ENCODE measurements around the gene YAP1.

Gene YAP1

DNA sequence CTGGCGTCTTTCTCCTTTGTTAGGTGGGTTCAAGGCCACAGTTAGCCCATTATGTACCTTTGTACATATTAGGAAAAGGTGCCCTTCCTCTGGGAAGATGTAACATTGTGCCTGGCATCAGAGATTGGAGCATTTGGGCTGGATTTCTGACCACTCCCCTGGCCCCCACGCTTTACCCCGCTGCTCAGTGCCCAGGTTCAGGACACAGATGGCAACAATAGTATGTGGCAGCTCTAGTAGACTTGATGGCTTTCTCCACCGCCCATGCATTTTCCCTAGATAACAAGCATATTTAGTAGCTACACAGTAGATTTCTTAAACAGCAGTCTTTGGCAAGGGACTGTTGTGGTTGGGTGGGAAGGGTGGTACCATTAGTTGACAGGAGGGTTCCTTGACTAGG is 53.1 kb downstream of the YAP1 start:
- TF ChIP-seq POLR2AphosphoS5 (IDR thresholded peaks at IDR 0.05; ENCODE audit: low read depth) = no peak
- TF ChIP-seq, protein P1, sequence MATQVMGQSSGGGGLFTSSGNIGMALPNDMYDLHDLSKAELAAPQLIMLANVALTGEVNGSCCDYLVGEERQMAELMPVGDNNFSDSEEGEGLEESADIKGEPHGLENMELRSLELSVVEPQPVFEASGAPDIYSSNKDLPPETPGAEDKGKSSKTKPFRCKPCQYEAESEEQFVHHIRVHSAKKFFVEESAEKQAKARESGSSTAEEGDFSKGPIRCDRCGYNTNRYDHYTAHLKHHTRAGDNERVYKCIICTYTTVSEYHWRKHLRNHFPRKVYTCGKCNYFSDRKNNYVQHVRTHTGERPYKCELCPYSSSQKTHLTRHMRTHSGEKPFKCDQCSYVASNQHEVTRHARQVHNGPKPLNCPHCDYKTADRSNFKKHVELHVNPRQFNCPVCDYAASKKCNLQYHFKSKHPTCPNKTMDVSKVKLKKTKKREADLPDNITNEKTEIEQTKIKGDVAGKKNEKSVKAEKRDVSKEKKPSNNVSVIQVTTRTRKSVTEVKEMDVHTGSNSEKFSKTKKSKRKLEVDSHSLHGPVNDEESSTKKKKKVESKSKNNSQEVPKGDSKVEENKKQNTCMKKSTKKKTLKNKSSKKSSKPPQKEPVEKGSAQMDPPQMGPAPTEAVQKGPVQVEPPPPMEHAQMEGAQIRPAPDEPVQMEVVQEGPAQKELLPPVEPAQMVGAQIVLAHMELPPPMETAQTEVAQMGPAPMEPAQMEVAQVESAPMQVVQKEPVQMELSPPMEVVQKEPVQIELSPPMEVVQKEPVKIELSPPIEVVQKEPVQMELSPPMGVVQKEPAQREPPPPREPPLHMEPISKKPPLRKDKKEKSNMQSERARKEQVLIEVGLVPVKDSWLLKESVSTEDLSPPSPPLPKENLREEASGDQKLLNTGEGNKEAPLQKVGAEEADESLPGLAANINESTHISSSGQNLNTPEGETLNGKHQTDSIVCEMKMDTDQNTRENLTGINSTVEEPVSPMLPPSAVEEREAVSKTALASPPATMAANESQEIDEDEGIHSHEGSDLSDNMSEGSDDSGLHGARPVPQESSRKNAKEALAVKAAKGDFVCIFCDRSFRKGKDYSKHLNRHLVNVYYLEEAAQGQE (IDR thresholded peaks at IDR 0.05; ENCODE audit: insufficient replicate concordance, low read depth) = no peak
- TF ChIP-seq, protein P2, sequence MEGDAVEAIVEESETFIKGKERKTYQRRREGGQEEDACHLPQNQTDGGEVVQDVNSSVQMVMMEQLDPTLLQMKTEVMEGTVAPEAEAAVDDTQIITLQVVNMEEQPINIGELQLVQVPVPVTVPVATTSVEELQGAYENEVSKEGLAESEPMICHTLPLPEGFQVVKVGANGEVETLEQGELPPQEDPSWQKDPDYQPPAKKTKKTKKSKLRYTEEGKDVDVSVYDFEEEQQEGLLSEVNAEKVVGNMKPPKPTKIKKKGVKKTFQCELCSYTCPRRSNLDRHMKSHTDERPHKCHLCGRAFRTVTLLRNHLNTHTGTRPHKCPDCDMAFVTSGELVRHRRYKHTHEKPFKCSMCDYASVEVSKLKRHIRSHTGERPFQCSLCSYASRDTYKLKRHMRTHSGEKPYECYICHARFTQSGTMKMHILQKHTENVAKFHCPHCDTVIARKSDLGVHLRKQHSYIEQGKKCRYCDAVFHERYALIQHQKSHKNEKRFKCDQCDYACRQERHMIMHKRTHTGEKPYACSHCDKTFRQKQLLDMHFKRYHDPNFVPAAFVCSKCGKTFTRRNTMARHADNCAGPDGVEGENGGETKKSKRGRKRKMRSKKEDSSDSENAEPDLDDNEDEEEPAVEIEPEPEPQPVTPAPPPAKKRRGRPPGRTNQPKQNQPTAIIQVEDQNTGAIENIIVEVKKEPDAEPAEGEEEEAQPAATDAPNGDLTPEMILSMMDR (IDR thresholded peaks at IDR 0.05; ENCODE audit: insufficient read depth, low read length) = no peak
- TF ChIP-seq GABPA (IDR thresholded peaks at IDR 0.05; ENCODE audit: low read depth) = no peak
- TF ChIP-seq SPI1 (IDR thresholded peaks at IDR 0.05; ENCODE audit: borderline replicate concordance, low read depth) = no peak
- Histone ChIP-seq H3K27me3 (ENCODE audit: insufficient read depth, poor library complexity, severe bottlenecking) (no peaks in the 10 kb centered on the region), H3K4me3 (replicated peaks; ENCODE audit: insufficient read depth, low read length) (no peak overlapping the region), H3K27ac (replicated peaks) (no peak overlapping the region)
- DNase-seq (ENCODE audit: low read depth in 1 of 2, low spot score in 1 of 2) = no peak

DNA sequence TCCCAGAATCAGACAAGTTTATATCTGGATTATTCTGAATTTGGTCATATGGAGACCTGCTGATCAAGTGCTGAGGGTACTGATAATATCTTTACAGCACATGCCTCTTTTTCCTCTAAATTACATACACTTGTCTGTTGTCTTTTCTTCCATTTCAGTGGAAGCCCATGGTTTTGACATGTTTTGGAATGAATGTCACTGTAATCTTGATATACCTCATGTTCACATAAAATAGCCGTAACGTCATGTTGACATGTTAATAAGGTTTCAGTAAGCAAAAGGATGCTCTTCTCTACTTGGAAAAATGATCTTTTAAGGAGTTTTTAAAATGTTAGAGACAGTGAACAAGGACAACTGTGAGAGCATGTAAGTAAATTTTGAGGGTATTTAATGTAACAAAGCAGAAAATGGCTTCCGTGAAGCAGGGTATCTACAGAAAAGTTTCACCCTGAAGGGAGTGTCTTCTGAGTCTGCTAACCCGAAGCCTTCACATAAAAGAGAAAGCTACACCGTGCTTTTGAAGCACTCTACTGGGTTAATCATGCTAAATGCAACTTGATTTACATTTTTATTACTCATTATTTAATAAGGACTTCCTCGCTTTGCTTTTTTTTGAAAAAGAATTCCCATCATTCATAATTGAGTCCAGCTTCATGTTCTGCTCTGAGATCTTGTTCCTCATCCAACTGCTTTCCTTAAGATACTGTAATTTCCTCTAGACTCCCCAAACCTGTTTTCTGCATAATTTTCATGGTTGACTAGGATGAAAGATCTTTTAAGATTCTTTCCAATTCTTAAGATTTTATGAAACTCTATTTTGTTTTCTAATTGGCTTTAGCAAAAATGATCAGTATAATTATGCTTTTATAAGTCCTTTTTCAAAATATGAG is 56.2 kb downstream of the YAP1 start:
- no peak for DNase-seq (ENCODE audit: low read depth in 1 of 2, low spot score in 1 of 2)
- H3K27me3 ChIP-seq (ENCODE audit: insufficient read depth, poor library complexity, severe bottlenecking) = no peaks in the 10 kb centered on the region
- TF ChIP-seq, protein P2 (IDR thresholded peaks at IDR 0.05; ENCODE audit: insufficient read depth, low read length) = no peak
- TF ChIP-seq SPI1 (IDR thresholded peaks at IDR 0.05; ENCODE audit: borderline replicate concordance, low read depth) (no peak), GABPA (IDR thresholded peaks at IDR 0.05; ENCODE audit: low read depth) (no peak), POLR2AphosphoS5 (IDR thresholded peaks at IDR 0.05; ENCODE audit: low read depth) (no peak)
- TF ChIP-seq, protein P1 (IDR thresholded peaks at IDR 0.05; ENCODE audit: insufficient replicate concordance, low read depth) = no peak
- H3K27ac ChIP-seq (replicated peaks) = no peak overlapping the region
- no peak overlapping the region for H3K4me3 ChIP-seq (replicated peaks; ENCODE audit: insufficient read depth, low read length)

DNA sequence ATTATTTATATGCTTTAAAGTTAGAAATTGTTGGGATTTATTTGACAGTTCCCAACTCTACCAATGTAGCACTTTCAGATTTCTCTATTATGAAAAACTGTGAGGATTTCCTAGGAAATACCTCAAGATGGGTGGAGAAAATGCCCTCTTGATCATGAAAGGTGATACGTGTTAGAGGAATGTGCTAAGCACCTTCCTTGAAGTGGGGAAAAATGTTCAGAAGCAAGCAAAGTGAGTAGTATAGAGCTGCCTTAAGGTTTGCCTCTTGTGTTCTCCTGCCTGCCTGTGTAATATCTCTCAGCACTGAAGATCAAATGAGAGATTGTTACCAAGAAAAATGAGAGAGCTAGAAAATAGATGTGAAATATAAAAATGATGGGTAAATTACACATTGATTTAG is 58.2 kb downstream of the YAP1 start:
- no peak overlapping the region for H3K27ac ChIP-seq (replicated peaks)
- no peak overlapping the region for H3K4me3 ChIP-seq (replicated peaks; ENCODE audit: insufficient read depth, low read length)
- TF ChIP-seq, protein P1 (IDR thresholded peaks at IDR 0.05; ENCODE audit: insufficient replicate concordance, low read depth) = no peak
- no peak for TF ChIP-seq POLR2AphosphoS5 (IDR thresholded peaks at IDR 0.05; ENCODE audit: low read depth)
- TF ChIP-seq, protein P2 (IDR thresholded peaks at IDR 0.05; ENCODE audit: insufficient read depth, low read length) = no peak
- TF ChIP-seq GABPA (IDR thresholded peaks at IDR 0.05; ENCODE audit: low read depth) = no peak
- TF ChIP-seq SPI1 (IDR thresholded peaks at IDR 0.05; ENCODE audit: borderline replicate concordance, low read depth) = no peak
- no peak for DNase-seq (ENCODE audit: low read depth in 1 of 2, low spot score in 1 of 2)
- H3K27me3 ChIP-seq (ENCODE audit: insufficient read depth, poor library complexity, severe bottlenecking) = no peaks in the 10 kb centered on the region

Data from HL-60 (cell line).